Measurements from ENCODE around the gene TREM2. TPM values are rescaled to one million over a fixed set of nuclear protein-coding genes. Genes with fewer than 3 reads are reported as not detected.

TREM2 gene
- total RNA-seq: 1 to 10 TPM in 3 of 6 experiments, under 1 TPM in 3; 0.20 to 4.6 (median 2.3) TPM
- long read RNA-seq: 0 reads

- no peak for DNase-seq
- Histone ChIP-seq H3K9me3 (no peaks in the 10 kb centered on the region), H3K4me1 (no peaks in the 10 kb centered on the region), H3K36me3 (no peaks in the 10 kb centered on the region), H3K27ac (no peak within 1 kb of the TSS), H3K4me3 (no peak within 1 kb of the TSS), H3K27me3 (no peaks in the 10 kb centered on the region)
- TF ChIP-seq POLR2A (IDR thresholded peaks at IDR 0.05) (no peak), CTCF (IDR thresholded peaks at IDR 0.05) (no peak)
- WGBS (ENCODE audit: insufficient coverage, low coverage, low lambda C conversion rate, missing lambda C conversion rate): 93% methylated on average over 5 of the region's 10 CpGs
- peak in 1 of 4 donors; percentile 39 for ATAC-seq
- intact Hi-C loops (cut with DNase I): no loop called here
Measured at GRCh38 chr6:41162687-41163418, at the start of gene TREM2. Gene TREM2 (minus strand): TSS chr6:41163116. CDS start chr6:41163082, 34 bp downstream.

DNA sequence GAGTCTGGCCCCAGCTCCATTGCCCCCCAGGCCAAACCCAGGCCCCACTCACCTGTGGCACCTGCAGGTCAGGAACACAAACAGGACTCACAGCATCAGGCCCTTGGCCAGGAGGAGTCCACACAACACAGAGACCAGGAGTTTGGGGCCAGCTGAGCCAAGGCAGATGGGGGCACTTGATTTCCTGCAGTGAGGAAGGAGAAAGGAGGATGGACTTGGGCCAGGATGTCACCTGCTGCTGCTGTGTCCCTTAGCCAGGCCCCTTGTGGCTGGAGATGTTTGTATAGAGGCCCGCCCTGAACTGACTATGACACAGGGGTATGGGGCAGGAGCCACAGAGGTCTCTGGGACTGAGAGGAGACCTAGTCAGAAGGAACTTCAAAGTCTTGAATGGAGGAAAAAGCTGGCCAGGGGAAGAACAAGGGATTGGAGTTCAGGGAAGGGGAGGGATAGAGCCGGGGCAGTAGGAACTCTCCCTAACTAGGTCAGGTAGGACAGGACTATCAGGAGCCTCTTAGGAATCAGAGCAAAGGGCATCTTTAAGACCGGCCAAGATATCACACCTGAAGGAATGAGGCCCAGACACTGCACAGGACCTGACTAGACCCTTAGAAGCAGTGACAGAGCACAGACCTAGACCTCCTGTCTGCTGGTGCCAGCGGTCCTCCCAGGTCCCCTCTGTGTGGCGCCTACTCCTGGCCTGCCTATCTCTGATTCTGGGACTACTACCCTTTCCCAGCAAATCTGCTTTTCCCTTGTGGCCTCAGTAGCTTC is 46.8 kb upstream of the TREM2 start:
- 69% methylated on average over 3 of the region's 5 CpGs for WGBS (ENCODE audit: insufficient coverage, low coverage, low lambda C conversion rate, missing lambda C conversion rate)
- no peaks in the 10 kb centered on the region for H3K4me1 ChIP-seq
- no peaks in the 10 kb centered on the region for H3K27me3 ChIP-seq
- intact Hi-C loops (cut with DNase I): no loop called here
- ATAC-seq (no peak), DNase-seq (no peak)
- no peak overlapping the region for H3K27ac ChIP-seq
- H3K9me3 ChIP-seq: no peaks in the 10 kb centered on the region
- H3K36me3 ChIP-seq: no peaks in the 10 kb centered on the region
- no peak for TF ChIP-seq POLR2A (IDR thresholded peaks at IDR 0.05)
- no peak for TF ChIP-seq CTCF (IDR thresholded peaks at IDR 0.05)
- H3K4me3 ChIP-seq: no peak overlapping the region

DNA sequence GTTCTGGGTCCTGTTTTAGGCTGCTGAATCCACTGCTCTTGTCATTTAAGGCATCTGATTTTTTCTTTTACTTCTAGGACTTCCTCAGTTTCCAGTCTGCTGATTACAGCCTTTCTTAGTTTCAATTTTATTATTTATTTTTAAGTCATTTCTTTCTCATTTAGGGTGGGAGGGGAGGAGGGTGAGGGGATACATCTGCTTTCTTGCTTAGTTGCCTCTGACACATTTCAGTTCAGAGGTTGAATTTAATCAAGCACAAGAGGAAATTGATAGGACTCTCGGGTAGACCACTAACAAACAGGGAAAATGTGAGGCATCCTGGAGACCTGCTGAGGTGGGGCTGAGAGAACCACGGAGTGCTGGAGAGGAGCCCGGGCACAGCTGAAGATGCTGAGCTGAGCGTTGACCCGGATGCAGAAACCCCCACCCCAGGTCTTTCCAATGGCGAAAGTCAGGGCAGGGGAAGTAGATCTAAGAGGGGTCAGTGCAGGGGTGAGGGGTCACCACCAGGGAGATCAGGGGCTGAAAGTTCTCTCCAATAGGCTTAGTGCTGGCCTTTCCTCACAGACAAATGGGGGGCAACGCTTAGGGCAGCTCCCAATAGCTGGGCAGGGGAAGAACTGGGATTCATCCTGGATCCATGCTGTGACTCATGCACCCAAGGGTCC is 45.7 kb upstream of the TREM2 start:
- WGBS (ENCODE audit: insufficient coverage, low coverage, low lambda C conversion rate, missing lambda C conversion rate): 59% methylated on average over 6 of the region's 7 CpGs
- no peak for TF ChIP-seq CTCF (IDR thresholded peaks at IDR 0.05)
- TF ChIP-seq POLR2A (IDR thresholded peaks at IDR 0.05): no peak
- no peaks in the 10 kb centered on the region for H3K36me3 ChIP-seq
- H3K4me3 ChIP-seq: no peak overlapping the region
- H3K9me3 ChIP-seq: no peaks in the 10 kb centered on the region
- ATAC-seq (no peak), DNase-seq (no peak)
- no peaks in the 10 kb centered on the region for H3K4me1 ChIP-seq
- intact Hi-C loops (cut with DNase I): no loop called here
- H3K27ac ChIP-seq: no peak overlapping the region
- H3K27me3 ChIP-seq: no peaks in the 10 kb centered on the region

DNA sequence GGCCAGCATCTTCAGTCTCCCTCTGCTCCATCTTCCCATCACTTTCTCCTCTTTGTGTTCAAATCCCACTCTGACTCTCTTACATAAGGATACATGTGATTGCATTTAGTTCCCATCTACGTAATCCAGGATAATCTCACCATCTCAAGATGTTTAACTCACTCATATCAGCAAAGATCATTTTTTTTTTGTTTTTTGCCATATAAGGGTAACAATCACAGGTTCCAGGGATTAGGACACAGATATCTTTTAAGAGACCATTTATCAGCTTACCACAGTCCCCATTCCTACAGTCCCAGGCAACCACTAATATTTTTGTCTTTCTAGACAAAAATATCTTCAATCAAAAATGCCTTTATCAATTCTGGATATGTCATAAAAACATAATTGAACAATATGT is 41.2 kb upstream of the TREM2 start:
- TF ChIP-seq POLR2A (IDR thresholded peaks at IDR 0.05) (no peak), CTCF (IDR thresholded peaks at IDR 0.05) (no peak)
- Histone ChIP-seq H3K36me3 (no peaks in the 10 kb centered on the region), H3K9me3 (no peaks in the 10 kb centered on the region), H3K4me1 (no peaks in the 10 kb centered on the region), H3K27me3 (no peaks in the 10 kb centered on the region), H3K27ac (no peak overlapping the region), H3K4me3 (no peak overlapping the region)
- 80% methylated on average over 1 of the region's 1 CpG for WGBS (ENCODE audit: insufficient coverage, low coverage, low lambda C conversion rate, missing lambda C conversion rate)
- ATAC-seq (no peak), DNase-seq (no peak)
- intact Hi-C loops (cut with DNase I): no loop called here

All from right lobe of liver (tissue), 6 donors.